Lung (tissue), 12 donors: ENCODE data around the gene DIAPH1. TPM values are rescaled to one million over a fixed set of nuclear protein-coding genes. Genes with fewer than 3 reads are reported as not detected.

Experiments
- ATAC-seq: fragments of 200-7000 bp; cut with Tn5 transposase; one replicate; pipeline ENCODE4 v1.9.1; 2020; ENCODE audit warnings: moderate number of reproducible peaks; ENCODE audit not compliant: insufficient read depth, low FRiP score
- DNase-seq, 3 donors: peaks; one replicate each; pipeline ENCODE4 v3.0.0-alpha.2; 2013 to 2017
- H3K27ac ChIP-seq, 2 donors: one replicate each; pipeline ENCODE4 v1.5.1; 2013; ENCODE audit warnings: mild to moderate bottlenecking in 2 of 2, moderate library complexity in 2 of 2, control low read depth in 1 of 2, inconsistent platforms in 1 of 2, low read depth in 1 of 2, low read length in 1 of 2
- H3K27me3 ChIP-seq, 3 donors: one replicate each; pipeline ENCODE4 v1.5.1; 2013; ENCODE audit warnings: low read length in 2 of 3; ENCODE audit not compliant: control insufficient read depth in 3 of 3, insufficient read depth in 3 of 3
- H3K36me3 ChIP-seq, 4 donors: one replicate each; pipeline ENCODE4 v1.5.1; 2013; ENCODE audit warnings: low read length in 4 of 4, mild to moderate bottlenecking in 1 of 4, moderate library complexity in 1 of 4; ENCODE audit not compliant: control insufficient read depth in 4 of 4, insufficient read depth in 4 of 4
- H3K4me1 ChIP-seq, 5 donors: one replicate each; pipeline ENCODE4 v1.5.1; 2013; ENCODE audit warnings: low read length in 5 of 5, mild to moderate bottlenecking in 2 of 5, moderate library complexity in 1 of 5; ENCODE audit not compliant: control insufficient read depth in 5 of 5, insufficient read depth in 5 of 5
- H3K4me3 ChIP-seq: one replicate; pipeline ENCODE4 v1.5.1; 2013; ENCODE audit warnings: mild to moderate bottlenecking, control low read depth, moderate library complexity
- H3K9ac ChIP-seq, 2 donors: one replicate each; pipeline ENCODE4 v1.5.1; 2013; ENCODE audit warnings: low read length in 2 of 2, control low read depth in 1 of 2; ENCODE audit not compliant: insufficient read depth in 1 of 2
- H3K9me3 ChIP-seq, 4 donors: one replicate each; pipeline ENCODE4 v1.5.1; 2013; ENCODE audit warnings: low read length in 3 of 4, mild to moderate bottlenecking in 1 of 4, moderate library complexity in 1 of 4; ENCODE audit not compliant: control insufficient read depth in 4 of 4, insufficient read depth in 3 of 4
- WGBS, 2 donors: extraction: QIAGEN DNeasy Blood & Tissue Kit; methylation state at CpG; one replicate each; pipeline ENCODE4 v1.1.7; 2013; 5-methylcytosine and 5-hydroxymethylcytosine counted together
- polyA plus RNA-seq, 2 donors: library from polyadenylated mRNA; stranded (reverse); fragments of 200-250 nt; gene quantifications; one replicate each; pipeline ENCODE4 v1.2.1, GENCODE V29; 2013
- total RNA-seq, 2 donors: library from RNA; depleted of rRNA in 1 of 2; stranded (reverse); fragments of >200 nt in 1 of 2; gene quantifications; one replicate each; pipeline ENCODE4 v1.2.1, GENCODE V29; 2014 to 2021
- TF ChIP-seq, protein P1 (sequence below): IDR thresholded peaks from 2 replicates; pipeline ENCODE4 v1.5.1; 2012; ENCODE audit warnings: mild to moderate bottlenecking; ENCODE audit errors: control extremely low read depth, extremely low read depth
- donor health status: control.
- donor health status: control.
- donor health status: Bipolar disorder and iron deficiency.
- donor health status: healthy.
- donor health status: DM: yes; HTN: yes; CAD: no.

The DIAPH1 gene
- total and polyA plus RNA-seq, 4 donors: 41.7 to 151 (median 64.4) TPM

DNA sequence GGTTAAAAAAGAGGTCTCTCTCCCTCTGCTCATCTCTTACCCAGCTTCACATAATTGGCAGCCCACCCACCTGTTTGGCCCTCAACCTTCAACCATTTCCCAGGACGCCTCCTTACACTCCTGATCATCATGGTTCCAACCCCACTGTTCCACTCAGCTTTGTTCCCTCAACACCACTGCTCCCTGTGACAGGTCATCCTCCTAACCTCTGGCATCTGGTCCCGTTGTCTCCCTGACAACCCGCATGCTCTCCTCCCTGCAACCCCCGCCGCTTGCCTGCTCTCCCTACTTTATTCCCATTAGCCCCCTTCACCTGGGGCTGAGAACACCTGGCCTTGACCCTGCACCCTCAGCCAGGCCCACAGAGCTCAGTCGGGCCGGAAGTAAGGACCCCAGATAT, 117.0 kb downstream of the DIAPH1 start:
- TF ChIP-seq, protein P1, sequence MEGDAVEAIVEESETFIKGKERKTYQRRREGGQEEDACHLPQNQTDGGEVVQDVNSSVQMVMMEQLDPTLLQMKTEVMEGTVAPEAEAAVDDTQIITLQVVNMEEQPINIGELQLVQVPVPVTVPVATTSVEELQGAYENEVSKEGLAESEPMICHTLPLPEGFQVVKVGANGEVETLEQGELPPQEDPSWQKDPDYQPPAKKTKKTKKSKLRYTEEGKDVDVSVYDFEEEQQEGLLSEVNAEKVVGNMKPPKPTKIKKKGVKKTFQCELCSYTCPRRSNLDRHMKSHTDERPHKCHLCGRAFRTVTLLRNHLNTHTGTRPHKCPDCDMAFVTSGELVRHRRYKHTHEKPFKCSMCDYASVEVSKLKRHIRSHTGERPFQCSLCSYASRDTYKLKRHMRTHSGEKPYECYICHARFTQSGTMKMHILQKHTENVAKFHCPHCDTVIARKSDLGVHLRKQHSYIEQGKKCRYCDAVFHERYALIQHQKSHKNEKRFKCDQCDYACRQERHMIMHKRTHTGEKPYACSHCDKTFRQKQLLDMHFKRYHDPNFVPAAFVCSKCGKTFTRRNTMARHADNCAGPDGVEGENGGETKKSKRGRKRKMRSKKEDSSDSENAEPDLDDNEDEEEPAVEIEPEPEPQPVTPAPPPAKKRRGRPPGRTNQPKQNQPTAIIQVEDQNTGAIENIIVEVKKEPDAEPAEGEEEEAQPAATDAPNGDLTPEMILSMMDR: no peak
- Histone ChIP-seq H3K4me1 (peaks cover 0 to 5% (median 0%) of the 10 kb centered on the region in 5 donors), H3K9me3 (peaks cover 0 to 2% (median 0%) of the 10 kb centered on the region in 4 donors), H3K36me3 (peaks cover 0 to 29% (median 15%) of the 10 kb centered on the region in 4 donors), H3K9ac (no peak overlapping the region), H3K27ac (no peak overlapping the region), H3K27me3 (no peaks in the 10 kb centered on the region), H3K4me3 (no peak overlapping the region)
- DNase-seq (no peak), ATAC-seq (no peak)
- WGBS, 2 donors: 82 to 88% methylated on average over 7 of the region's 7 CpGs

DNA sequence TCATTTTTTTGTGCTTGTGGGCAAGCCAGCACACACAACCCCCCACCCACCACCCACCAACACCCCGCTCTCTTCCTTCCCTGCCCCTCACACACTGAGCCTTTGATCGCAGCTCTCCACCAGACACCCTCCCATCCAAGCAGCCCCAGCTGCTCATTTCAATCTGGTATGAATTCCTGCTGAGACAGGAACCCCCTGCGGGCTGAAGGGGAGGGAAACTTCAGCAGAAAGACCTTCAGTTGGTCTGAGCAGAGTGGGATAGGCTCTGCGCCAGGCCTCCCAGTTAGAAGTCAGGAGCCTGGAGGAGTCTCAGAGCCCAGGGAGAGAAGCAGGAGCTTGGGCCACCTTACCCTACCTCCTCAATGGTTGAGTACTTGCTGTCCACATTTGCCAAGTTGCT, 122.8 kb downstream of the DIAPH1 start:
- no peak for ATAC-seq
- H3K27me3 ChIP-seq: peaks cover 0 to 35% (median 0%) of the 10 kb centered on the region in 3 donors
- peak overlapping the region in 1 of 2 donors; percentile 24 for H3K27ac ChIP-seq
- H3K9ac ChIP-seq: no peak overlapping the region
- H3K9me3 ChIP-seq: peaks cover 0 to 2% (median 0%) of the 10 kb centered on the region in 4 donors
- TF ChIP-seq, protein P1: no peak
- DNase-seq: peak; percentile 82 to 87 (median 85)
- peaks cover 0 to 25% (median 14%) of the 10 kb centered on the region in 4 donors for H3K36me3 ChIP-seq
- no peak overlapping the region for H3K4me3 ChIP-seq
- peaks cover 0 to 52% (median 24%) of the 10 kb centered on the region in 5 donors for H3K4me1 ChIP-seq
- 82 to 89% methylated on average over 4 of the region's 4 CpGs for WGBS, 2 donors

DNA sequence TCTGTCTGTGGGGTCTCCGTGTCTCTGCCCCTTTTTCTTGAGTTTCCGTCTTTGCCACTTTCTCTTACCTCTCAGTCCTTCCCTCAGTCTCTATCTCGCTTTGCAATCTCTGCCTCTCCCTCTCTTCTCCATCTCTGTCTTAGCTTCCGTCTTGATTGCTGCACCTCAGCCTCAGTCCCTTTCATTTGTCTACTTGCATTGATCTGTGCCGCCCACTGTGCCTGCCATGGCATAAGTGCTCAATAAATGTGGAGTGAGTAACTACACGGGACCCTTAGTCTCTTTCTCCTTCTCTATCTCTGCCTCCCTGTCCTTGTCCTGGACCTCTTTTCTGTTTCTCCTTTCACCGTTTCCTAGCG, 123.4 kb downstream of the DIAPH1 start:
- Histone ChIP-seq H3K4me3 (no peak overlapping the region), H3K9me3 (peaks cover 0 to 2% (median 0%) of the 10 kb centered on the region in 4 donors), H3K4me1 (peaks cover 0 to 52% (median 24%) of the 10 kb centered on the region in 5 donors), H3K27me3 (peaks cover 0 to 39% (median 0%) of the 10 kb centered on the region in 3 donors), H3K36me3 (peaks cover 0 to 30% (median 15%) of the 10 kb centered on the region in 4 donors), H3K27ac (peak overlapping the region in 1 of 2 donors; percentile 42), H3K9ac (peak overlapping the region in 1 of 2 donors; percentile 25)
- ATAC-seq: no peak
- TF ChIP-seq, protein P1: no peak
- WGBS, 2 donors: 84 to 88% methylated on average over 8 of the region's 8 CpGs
- DNase-seq: no peak
